Measurements from ENCODE around the gene ARHGAP27. TPM values are rescaled to one million over a fixed set of nuclear protein-coding genes. Genes with fewer than 3 reads are reported as not detected.

ARHGAP27 gene
- polyA plus RNA-seq, 1 donor: 90.4 TPM

- H3K27me3 ChIP-seq (ENCODE audit: control insufficient read depth, insufficient read depth, low read length): no peaks in the 10 kb centered on the region
- H3K27ac ChIP-seq (ENCODE audit: low read length): peak overlapping the region; percentile 63
- H3K9me3 ChIP-seq (ENCODE audit: control insufficient read depth, low read depth, low read length): no peaks in the 10 kb centered on the region
- no peaks in the 10 kb centered on the region for H3K36me3 ChIP-seq (ENCODE audit: control insufficient read depth, insufficient read depth, low read length)
- H3K4me1 ChIP-seq (ENCODE audit: control insufficient read depth, insufficient read depth, low read length): peaks cover 10% of the 10 kb centered on the region
- peak; percentile 75 to 89 for DNase-seq
- no CpG with 5 or more reads among the region's 55 CpGs for WGBS (ENCODE audit: insufficient coverage, low lambda C conversion rate)
- H3K4me3 ChIP-seq (ENCODE audit: low read length): peak overlapping the region; percentile 11
Measured at GRCh38 chr17:45371414-45372324, 61.0 kb downstream of the ARHGAP27 start.

GRCh38 chr17:45370949-45371413 is 61.7 kb downstream of the ARHGAP27 start:
- Histone ChIP-seq H3K27me3 (ENCODE audit: control insufficient read depth, insufficient read depth, low read length) (no peaks in the 10 kb centered on the region), H3K9me3 (ENCODE audit: control insufficient read depth, low read depth, low read length) (no peaks in the 10 kb centered on the region), H3K36me3 (ENCODE audit: control insufficient read depth, insufficient read depth, low read length) (no peaks in the 10 kb centered on the region), H3K27ac (ENCODE audit: low read length) (no peak overlapping the region), H3K4me1 (ENCODE audit: control insufficient read depth, insufficient read depth, low read length) (peaks cover 6% of the 10 kb centered on the region), H3K4me3 (ENCODE audit: low read length) (no peak overlapping the region)
- no peak for DNase-seq
- 88% methylated on average over 5 of the region's 8 CpGs for WGBS (ENCODE audit: insufficient coverage, low lambda C conversion rate)

- Histone ChIP-seq H3K9me3 (ENCODE audit: control insufficient read depth, low read depth, low read length) (no peaks in the 10 kb centered on the region), H3K36me3 (ENCODE audit: control insufficient read depth, insufficient read depth, low read length) (no peaks in the 10 kb centered on the region), H3K27ac (ENCODE audit: low read length) (no peak overlapping the region), H3K4me1 (ENCODE audit: control insufficient read depth, insufficient read depth, low read length) (peaks cover 6% of the 10 kb centered on the region), H3K27me3 (ENCODE audit: control insufficient read depth, insufficient read depth, low read length) (peaks cover under 1% of the 10 kb centered on the region), H3K4me3 (ENCODE audit: low read length) (no peak overlapping the region)
- no peak for DNase-seq
- no CpG with 5 or more reads among the region's 1 CpG for WGBS (ENCODE audit: insufficient coverage, low lambda C conversion rate)
Measured at GRCh38 chr17:45369421-45369820, 63.2 kb downstream of the ARHGAP27 start.

DNA sequence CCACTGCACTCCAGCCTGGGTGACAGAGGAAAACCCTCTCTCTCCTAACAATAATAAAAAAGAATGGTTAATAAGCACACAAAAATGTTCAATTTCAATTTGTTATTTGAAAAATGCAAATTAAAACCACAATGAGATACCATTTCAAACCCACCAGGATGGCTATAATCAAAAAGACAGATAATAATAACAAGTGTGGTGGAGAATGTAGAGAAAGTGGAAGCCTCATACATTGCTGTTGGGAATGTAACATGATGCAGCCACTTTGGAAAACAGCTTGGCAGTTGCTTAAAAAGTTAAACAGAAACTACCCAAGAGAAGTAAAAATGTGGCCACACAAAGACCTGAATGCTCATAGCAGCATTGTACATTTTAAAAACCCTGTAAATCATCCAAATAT is 64.0 kb downstream of the ARHGAP27 start:
- Histone ChIP-seq H3K36me3 (ENCODE audit: control insufficient read depth, insufficient read depth, low read length) (no peaks in the 10 kb centered on the region), H3K27me3 (ENCODE audit: control insufficient read depth, insufficient read depth, low read length) (peaks cover 3% of the 10 kb centered on the region), H3K4me3 (ENCODE audit: low read length) (no peak overlapping the region), H3K9me3 (ENCODE audit: control insufficient read depth, low read depth, low read length) (no peaks in the 10 kb centered on the region), H3K27ac (ENCODE audit: low read length) (no peak overlapping the region), H3K4me1 (ENCODE audit: control insufficient read depth, insufficient read depth, low read length) (peaks cover 6% of the 10 kb centered on the region)
- DNase-seq: no peak

DNA sequence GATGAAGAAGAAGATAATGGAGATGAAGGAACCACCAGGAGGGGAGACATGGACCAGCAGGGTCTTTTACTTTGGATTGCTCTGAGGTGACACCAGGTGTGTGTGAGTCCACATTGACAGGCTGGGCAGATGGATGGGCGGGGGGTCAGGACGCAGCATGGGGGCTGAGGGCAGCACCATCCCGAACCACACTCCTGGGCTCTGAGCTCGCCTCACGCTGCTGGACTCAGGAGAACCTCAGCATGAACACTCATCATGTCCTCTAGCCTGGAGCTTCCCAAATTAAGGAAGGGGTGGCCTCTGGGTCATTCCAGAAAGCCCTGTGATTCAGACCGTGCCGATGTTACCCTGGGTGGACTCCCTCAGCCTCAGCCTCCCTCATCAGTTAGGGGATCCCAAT is 65.5 kb downstream of the ARHGAP27 start:
- Histone ChIP-seq H3K4me1 (ENCODE audit: control insufficient read depth, insufficient read depth, low read length) (peaks cover 6% of the 10 kb centered on the region), H3K27ac (ENCODE audit: low read length) (no peak overlapping the region), H3K9me3 (ENCODE audit: control insufficient read depth, low read depth, low read length) (no peaks in the 10 kb centered on the region), H3K4me3 (ENCODE audit: low read length) (no peak overlapping the region), H3K27me3 (ENCODE audit: control insufficient read depth, insufficient read depth, low read length) (peaks cover 8% of the 10 kb centered on the region), H3K36me3 (ENCODE audit: control insufficient read depth, insufficient read depth, low read length) (no peaks in the 10 kb centered on the region)
- no CpG with 5 or more reads among the region's 7 CpGs for WGBS (ENCODE audit: insufficient coverage, low lambda C conversion rate)
- DNase-seq: no peak

GRCh38 chr17:45366691-45367090 is 66.0 kb downstream of the ARHGAP27 start:
- H3K27ac ChIP-seq (ENCODE audit: low read length): no peak overlapping the region
- H3K27me3 ChIP-seq (ENCODE audit: control insufficient read depth, insufficient read depth, low read length): peaks cover 12% of the 10 kb centered on the region

DNA sequence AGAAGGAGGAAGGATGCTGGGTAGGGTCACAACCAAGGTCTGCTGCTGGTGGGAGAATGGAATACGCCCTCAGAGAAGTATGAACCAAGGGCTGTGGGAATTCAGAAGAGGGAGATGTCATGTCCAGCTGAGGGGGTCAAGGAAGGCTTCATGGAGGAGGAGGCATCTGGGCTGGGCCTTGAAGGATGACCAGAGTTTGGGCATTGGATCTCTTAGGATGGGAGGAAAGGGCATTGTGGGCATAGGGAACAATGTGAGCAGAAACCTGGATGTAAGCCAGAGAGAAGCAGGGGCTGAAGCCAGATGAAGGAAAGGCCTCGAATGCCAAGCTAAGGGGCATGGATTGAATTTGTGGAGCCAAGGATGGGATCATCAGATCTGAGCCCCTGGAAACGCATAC is 66.6 kb downstream of the ARHGAP27 start:
- Histone ChIP-seq H3K9me3 (ENCODE audit: control insufficient read depth, low read depth, low read length) (no peaks in the 10 kb centered on the region), H3K4me3 (ENCODE audit: low read length) (no peak overlapping the region), H3K27ac (ENCODE audit: low read length) (no peak overlapping the region), H3K27me3 (ENCODE audit: control insufficient read depth, insufficient read depth, low read length) (peaks cover 15% of the 10 kb centered on the region), H3K36me3 (ENCODE audit: control insufficient read depth, insufficient read depth, low read length) (no peaks in the 10 kb centered on the region), H3K4me1 (ENCODE audit: control insufficient read depth, insufficient read depth, low read length) (no peaks in the 10 kb centered on the region)
- no CpG with 5 or more reads among the region's 3 CpGs for WGBS (ENCODE audit: insufficient coverage, low lambda C conversion rate)
- DNase-seq: no peak

More at GRCh38 chr17:45366691-45367090, 66.0 kb downstream of the ARHGAP27 start:
- Histone ChIP-seq H3K36me3 (ENCODE audit: control insufficient read depth, insufficient read depth, low read length) (no peaks in the 10 kb centered on the region), H3K9me3 (ENCODE audit: control insufficient read depth, low read depth, low read length) (no peaks in the 10 kb centered on the region), H3K4me3 (ENCODE audit: low read length) (no peak overlapping the region), H3K4me1 (ENCODE audit: control insufficient read depth, insufficient read depth, low read length) (peaks cover 2% of the 10 kb centered on the region)
- no peak for DNase-seq
- WGBS (ENCODE audit: insufficient coverage, low lambda C conversion rate): no CpG with 5 or more reads among the region's 6 CpGs

DNA sequence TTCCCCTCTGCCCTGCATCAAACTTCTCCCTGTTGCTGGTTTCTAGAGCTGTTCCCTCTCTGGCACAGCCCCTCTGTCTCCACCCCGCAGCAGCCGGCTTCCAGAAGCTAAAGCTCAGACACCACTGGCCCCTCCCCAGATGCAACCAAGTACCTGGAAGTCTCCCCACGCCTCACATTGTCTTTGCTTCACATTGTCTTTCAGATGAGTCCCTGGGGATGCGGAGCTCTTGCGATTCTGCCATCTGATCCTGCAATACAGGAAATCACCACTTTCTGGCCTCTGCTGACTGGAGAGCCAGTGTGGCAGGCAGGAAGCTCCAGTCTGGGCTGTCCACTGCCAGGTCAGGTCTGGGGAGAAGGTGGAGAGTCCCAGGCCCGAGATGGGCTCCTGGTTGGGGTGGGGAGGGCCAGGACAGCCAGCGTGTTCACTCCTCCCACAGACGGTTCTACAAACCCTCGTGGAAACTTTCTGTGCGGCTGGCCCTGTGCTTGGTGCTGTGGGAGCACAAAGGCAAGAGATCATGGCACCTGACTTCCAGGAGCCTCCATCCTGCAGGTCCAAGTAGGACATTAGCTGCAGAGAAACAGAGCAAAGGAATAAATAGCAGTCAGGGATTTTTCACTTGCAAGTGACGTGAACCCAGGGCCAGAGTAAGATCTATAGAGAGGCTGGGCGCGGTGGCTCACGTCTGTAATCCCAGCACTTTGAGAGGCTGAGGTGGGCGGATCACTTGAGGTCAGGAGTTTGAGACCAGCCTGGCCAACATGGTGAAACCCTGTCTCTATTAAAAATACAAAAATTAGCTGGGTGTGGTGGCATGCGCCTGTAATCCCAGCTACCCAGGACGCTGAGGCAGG is 67.9 kb downstream of the ARHGAP27 start:
- H3K4me3 ChIP-seq (ENCODE audit: low read length): no peak overlapping the region
- H3K27me3 ChIP-seq (ENCODE audit: control insufficient read depth, insufficient read depth, low read length): peaks cover 19% of the 10 kb centered on the region
- no peaks in the 10 kb centered on the region for H3K9me3 ChIP-seq (ENCODE audit: control insufficient read depth, low read depth, low read length)
- no peak overlapping the region for H3K27ac ChIP-seq (ENCODE audit: low read length)
- no peaks in the 10 kb centered on the region for H3K36me3 ChIP-seq (ENCODE audit: control insufficient read depth, insufficient read depth, low read length)
- no peaks in the 10 kb centered on the region for H3K4me1 ChIP-seq (ENCODE audit: control insufficient read depth, insufficient read depth, low read length)
- WGBS (ENCODE audit: insufficient coverage, low lambda C conversion rate): no CpG with 5 or more reads among the region's 17 CpGs
- DNase-seq: no peak

- H3K4me1 ChIP-seq (ENCODE audit: control insufficient read depth, insufficient read depth, low read length): no peaks in the 10 kb centered on the region
- H3K9me3 ChIP-seq (ENCODE audit: control insufficient read depth, low read depth, low read length): no peaks in the 10 kb centered on the region
- DNase-seq: no peak
- H3K27ac ChIP-seq (ENCODE audit: low read length): no peak overlapping the region
- no CpG with 5 or more reads among the region's 3 CpGs for WGBS (ENCODE audit: insufficient coverage, low lambda C conversion rate)
- H3K36me3 ChIP-seq (ENCODE audit: control insufficient read depth, insufficient read depth, low read length): no peaks in the 10 kb centered on the region
- H3K27me3 ChIP-seq (ENCODE audit: control insufficient read depth, insufficient read depth, low read length): peaks cover 19% of the 10 kb centered on the region
- H3K4me3 ChIP-seq (ENCODE audit: low read length): no peak overlapping the region
Measured at GRCh38 chr17:45363498-45363897, 69.2 kb downstream of the ARHGAP27 start.

GRCh38 chr17:45361976-45362375 is 70.7 kb downstream of the ARHGAP27 start:
- no CpG with 5 or more reads among the region's 4 CpGs for WGBS (ENCODE audit: insufficient coverage, low lambda C conversion rate)
- H3K4me3 ChIP-seq (ENCODE audit: low read length): no peak overlapping the region

More at GRCh38 chr17:45361976-45362375, 70.7 kb downstream of the ARHGAP27 start:
- Histone ChIP-seq H3K36me3 (ENCODE audit: control insufficient read depth, insufficient read depth, low read length) (no peaks in the 10 kb centered on the region), H3K27ac (ENCODE audit: low read length) (no peak overlapping the region), H3K9me3 (ENCODE audit: control insufficient read depth, low read depth, low read length) (no peaks in the 10 kb centered on the region), H3K4me1 (ENCODE audit: control insufficient read depth, insufficient read depth, low read length) (no peaks in the 10 kb centered on the region), H3K27me3 (ENCODE audit: control insufficient read depth, insufficient read depth, low read length) (peaks cover 19% of the 10 kb centered on the region)
- no peak for DNase-seq

Measured in large intestine (tissue), 3 donors.